Fibroblast of skin of abdomen (primary cell): ENCODE results near the gene NEK6.

Experiments used
- DNase-seq: peaks from one replicate; pipeline ENCODE4 v3.0.0-alpha.2; 2013

NEK6 gene

DNA sequence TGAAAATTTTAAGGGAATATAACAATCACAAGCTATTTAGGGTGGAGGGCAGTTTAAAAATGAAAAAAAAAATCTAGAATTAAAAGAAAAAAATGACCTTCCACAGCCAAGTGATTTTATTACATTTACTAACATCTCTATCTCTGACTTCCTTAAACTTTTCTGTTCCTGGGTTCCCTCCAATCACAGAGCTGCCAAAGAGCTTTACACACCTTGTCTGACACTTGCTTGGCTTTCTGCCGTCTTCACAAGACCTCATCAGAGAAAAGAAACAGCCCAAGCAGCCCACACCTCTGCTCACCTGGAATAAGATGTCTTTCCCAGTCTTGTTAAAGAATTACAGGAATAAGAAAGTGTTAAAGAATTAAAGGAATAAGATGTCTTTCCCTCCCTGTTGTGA, 118.6 kb downstream of the NEK6 start:
- DNase-seq, result no peak

DNA sequence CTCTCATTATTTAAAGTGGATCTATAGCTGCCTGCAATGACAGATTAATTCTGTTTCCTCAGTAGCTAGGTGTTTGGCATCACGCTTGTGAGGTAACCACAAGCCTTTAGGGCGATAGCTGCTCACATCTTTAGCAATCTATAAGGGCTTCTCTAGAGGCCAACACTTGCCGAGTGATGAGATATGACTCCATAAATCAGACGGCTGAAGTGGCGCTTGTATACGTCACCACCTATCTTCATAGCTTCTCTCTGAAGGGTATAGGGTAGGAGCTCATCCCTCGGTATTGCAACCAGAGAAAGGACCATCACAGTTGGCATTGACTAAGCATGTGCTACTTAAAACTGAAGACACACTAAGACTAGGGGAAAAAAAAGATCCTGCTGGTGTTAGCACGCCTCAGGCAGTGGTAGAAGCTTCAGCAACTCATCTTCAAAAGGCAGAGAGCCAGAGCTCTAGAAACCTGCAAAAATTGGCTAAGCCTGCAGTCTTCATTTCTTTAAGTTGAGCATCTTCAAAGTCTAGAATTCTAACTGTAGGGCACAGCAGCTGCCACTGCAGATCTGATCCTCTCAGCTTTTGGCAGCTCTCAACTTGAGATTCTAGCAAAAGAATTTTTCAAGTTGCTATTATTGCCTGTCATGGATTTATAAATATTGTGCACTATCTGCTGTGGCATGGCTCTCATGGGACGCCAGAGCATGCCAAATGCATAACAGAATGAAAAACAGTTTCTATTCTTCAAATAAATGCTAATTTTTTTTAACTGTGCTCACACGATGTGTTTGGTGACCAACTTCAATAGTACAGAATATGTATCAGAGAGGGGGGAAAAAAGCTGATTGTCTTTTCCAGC, 120.0 kb downstream of the NEK6 start:
- DNase-seq, result no peak

- DNase-seq, result peak; percentile 72
Observed at GRCh38 chr9:124381170-124381945, 123.6 kb downstream of the NEK6 start.

GRCh38 chr9:124384210-124384609, 126.5 kb downstream of the NEK6 start:
- no peak for DNase-seq

GRCh38 chr9:124384846-124385245, 127.1 kb downstream of the NEK6 start:
- DNase-seq, result no peak

GRCh38 chr9:124385623-124386022, 127.9 kb downstream of the NEK6 start:
- DNase-seq, result no peak

GRCh38 chr9:124386201-124386600, 128.5 kb downstream of the NEK6 start:
- DNase-seq, result no peak

GRCh38 chr9:124388275-124389048, 130.7 kb downstream of the NEK6 start:
- no peak for DNase-seq

DNA sequence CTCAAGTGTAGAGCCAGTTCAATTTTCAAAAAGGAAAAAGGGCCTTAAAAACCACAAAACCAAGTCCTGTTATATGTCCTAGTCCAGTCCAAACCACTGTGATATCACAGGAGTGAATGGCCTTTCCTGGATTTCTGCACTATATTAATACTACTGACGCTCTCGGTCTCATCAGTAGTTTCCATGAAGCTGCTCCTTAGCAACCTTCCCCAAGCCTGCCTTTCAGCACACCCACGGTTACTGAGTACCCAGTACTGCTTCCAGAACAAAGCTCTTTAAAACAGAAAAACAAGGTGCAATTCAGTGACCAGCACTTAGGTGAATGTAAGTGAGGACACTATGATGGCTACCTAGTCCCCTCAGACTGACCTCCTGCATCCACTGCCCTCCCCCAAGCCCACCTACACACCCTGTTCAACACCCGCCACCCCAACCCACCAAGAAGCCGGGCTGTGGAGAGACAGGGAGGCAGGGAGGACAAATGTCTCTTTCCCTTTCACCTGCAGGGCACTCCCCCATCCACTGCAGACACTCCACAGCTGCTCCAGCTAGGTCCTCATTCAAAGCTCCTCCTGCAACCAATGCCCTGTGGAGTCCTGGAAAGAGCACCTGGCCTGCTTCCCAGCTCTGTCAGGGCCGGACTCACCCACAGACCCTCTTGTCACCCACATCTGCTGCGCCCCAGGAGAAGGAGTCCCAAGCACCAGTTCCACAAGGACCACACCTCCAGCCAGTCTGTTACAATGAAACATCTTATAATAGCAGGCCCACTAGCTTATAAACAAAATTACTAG, 131.6 kb downstream of the NEK6 start:
- DNase-seq, result no peak

GRCh38 chr9:124390794-124391658, 133.3 kb downstream of the NEK6 start:
- peak; percentile 66 for DNase-seq

- no peak for DNase-seq
Observed at GRCh38 chr9:124392254-124392870, 134.6 kb downstream of the NEK6 start.

DNA sequence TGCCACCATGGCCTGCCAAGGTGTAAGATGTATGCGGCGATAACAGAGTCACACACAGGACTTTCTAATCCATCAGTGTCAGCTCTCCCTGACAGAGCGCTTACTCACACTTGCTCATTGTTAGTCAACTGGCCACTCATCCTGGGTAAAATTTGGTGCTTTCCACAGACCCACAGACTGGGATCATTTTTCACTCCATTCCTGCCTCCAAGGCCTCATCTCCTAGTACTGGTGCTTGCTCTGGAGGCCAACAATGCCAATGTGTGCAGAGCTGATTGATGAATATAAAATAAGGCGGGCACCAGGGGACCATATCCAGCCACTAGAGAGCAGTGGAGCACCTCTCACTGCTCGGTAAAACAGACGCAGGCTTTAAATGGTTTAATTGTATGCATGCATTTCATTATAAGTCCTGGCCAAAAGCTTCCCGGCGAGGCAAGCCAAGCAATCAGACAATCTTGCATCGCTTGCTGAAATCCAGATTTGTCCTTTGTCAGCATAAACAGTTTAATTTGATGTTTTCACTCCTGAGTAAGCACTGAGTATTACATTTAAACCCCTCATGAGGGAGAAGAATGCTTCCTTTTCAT, 135.2 kb downstream of the NEK6 start:
- peak; percentile 93 for DNase-seq

GRCh38 chr9:124394167-124394566, 136.4 kb downstream of the NEK6 start:
- no peak for DNase-seq

DNA sequence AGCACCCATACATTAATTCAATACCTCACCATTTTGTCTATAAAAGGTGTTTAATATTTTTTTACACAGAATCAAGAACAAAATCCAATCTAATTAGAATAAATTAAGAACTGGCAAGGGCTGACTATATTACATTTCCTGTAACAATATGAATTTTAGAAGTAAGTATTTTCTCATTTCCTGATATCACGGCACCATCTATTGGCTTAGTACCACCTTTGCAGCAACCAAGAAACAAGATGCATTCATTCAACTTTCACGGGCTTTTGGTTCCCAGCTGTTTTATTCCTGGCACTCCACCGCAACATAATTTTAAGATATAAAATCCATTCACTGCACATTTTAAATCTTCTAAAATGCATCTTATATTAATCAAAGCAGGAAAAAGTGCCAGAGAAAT, 136.8 kb downstream of the NEK6 start:
- DNase-seq, result no peak

GRCh38 chr9:124395826-124396225, 138.1 kb downstream of the NEK6 start:
- DNase-seq, result no peak

GRCh38 chr9:124398191-124398935, 140.6 kb downstream of the NEK6 start:
- DNase-seq, result no peak

- DNase-seq, result no peak
Observed at GRCh38 chr9:124399323-124399967, 141.7 kb downstream of the NEK6 start.

DNA sequence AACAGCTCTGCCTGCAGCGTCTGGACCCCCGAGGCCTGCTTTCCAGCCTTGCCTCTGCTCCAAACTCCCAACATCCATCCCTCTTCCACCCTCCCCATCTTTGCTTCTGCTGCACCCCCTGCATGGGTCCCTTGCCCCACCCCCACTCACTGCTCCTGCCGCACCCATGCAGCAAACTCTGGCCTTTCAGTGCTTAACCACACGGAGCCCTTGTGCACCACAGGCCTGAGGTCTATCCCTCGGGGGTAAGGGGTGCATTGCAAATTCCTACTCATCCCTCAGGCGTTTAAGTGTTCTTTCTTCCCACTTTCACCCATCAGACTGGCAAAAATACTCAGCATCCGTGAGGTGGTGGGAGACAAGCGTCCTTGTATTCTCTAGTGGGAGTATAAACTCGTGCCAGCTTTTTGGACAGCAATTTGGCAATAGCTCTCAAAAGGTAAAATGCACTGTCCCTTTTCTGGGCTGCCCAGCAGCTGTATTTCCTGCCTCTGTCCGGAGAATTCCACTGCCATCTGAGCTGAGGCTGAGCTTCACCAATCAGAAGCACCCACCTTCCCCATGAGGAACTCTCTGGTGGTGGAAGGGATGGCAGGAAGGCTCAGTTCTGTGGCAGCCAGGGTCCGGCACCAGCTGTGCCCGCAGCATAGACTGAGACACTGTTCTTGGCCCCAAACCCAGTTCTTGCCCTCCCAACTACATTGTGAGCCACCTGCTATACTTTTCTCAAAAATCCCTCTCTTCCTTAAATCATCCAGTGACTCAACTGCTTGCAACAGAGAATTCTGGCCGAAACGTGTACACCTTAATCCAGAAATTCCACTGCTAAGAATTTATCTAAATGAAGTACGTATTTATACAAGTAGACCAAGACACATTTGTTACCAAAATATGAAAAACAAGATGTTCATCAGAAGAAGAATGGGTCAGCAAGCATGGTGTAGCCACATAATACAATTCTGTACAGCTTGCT, 142.5 kb downstream of the NEK6 start:
- DNase-seq, result no peak
